PC-9 (cell line): Measurements from ENCODE around the gene TPI1. TPM values are rescaled to one million over a fixed set of nuclear protein-coding genes. Genes with fewer than 3 reads are reported as not detected.
"Not testable (repeated sequence)": the region's sequence is repeated elsewhere in the genome, so short reads cannot be mapped to it uniquely, and the experiment has no call there.

ENCODE experiments used
- BruUV-seq: library from RNA; stranded (reverse); fragments of 400-500 nt; replicated peaks from 2 replicates; lab custom pipeline; 2021; lab: Mats Ljungman, UMichigan
- CTCF ChIA-PET: fragments of 300-600 bp; sonication (Branson Sonifier 250); formaldehyde crosslinking; loops from one replicate; lab custom pipeline; 2022; ENCODE audit warnings: antibody characterized with exemption; lab: Charles Lee
- POLR2A ChIA-PET: fragments of 300-600 bp; sonication (Branson Sonifier 250); formaldehyde crosslinking; loops from one replicate; lab custom pipeline; 2022; ENCODE audit warnings: antibody characterized with exemption; ENCODE audit not compliant: unreplicated experiment; lab: Charles Lee
- DNase-seq, 2 experiments: peaks; one replicate each; pipeline versions ENCODE4 v3.0.0 to v3.0.0-alpha.2; 2015 to 2022; ENCODE audit warnings: mixed read lengths in 1 of 2
- H2AFZ ChIP-seq: fragments of 200-600 bp; sonication (generic); 2 replicates; pipeline ENCODE4 v1.8.1; 2017; ENCODE audit warnings: antibody characterized with exemption
- H3F3A ChIP-seq: fragments of 200-600 bp; sonication (generic); 2 replicates; pipeline ENCODE4 v1.8.1; 2017; ENCODE audit warnings: antibody characterized with exemption, mild to moderate bottlenecking, low read depth; ENCODE audit not compliant: insufficient read depth
- H3K27ac ChIP-seq: fragments of 200-600 bp; sonication (generic); 2 replicates; pipeline ENCODE4 v1.6.1; 2016; ENCODE audit warnings: mixed run types
- H3K27me3 ChIP-seq: fragments of 200-600 bp; sonication (generic); 2 replicates; pipeline ENCODE4 v1.6.1; 2016; ENCODE audit warnings: low read depth, mixed run types; ENCODE audit not compliant: insufficient read depth
- H3K36me3 ChIP-seq: fragments of 200-600 bp; sonication (generic); 2 replicates; pipeline ENCODE4 v1.6.1; 2016; ENCODE audit warnings: low read depth, mixed run types
- H3K4me1 ChIP-seq: fragments of 200-600 bp; sonication (generic); replicated peaks from 2 replicates; pipeline ENCODE4 v1.6.1; 2016; ENCODE audit warnings: mixed run types; ENCODE audit not compliant: insufficient read depth
- H3K4me2 ChIP-seq: fragments of 200-600 bp; sonication (generic); 2 replicates; pipeline ENCODE4 v1.6.1; 2017; ENCODE audit warnings: mixed run types
- H3K4me3 ChIP-seq: fragments of 200-600 bp; sonication (generic); 2 replicates; pipeline ENCODE4 v1.6.1; 2016; ENCODE audit warnings: mixed run types
- H3K79me2 ChIP-seq: fragments of 200-600 bp; sonication (generic); 2 replicates; pipeline ENCODE4 v1.6.1; 2017; ENCODE audit warnings: low read depth, mixed run types
- H3K9me2 ChIP-seq: fragments of 200-600 bp; sonication (generic); 2 replicates; pipeline ENCODE4 v1.8.1; 2017; ENCODE audit warnings: mild to moderate bottlenecking; ENCODE audit not compliant: insufficient read depth
- H3K9me3 ChIP-seq: fragments of 200-600 bp; sonication (generic); 2 replicates; pipeline ENCODE4 v1.8.1; 2016; ENCODE audit warnings: low read depth; ENCODE audit not compliant: insufficient read depth
- H4K20me1 ChIP-seq: fragments of 200-600 bp; sonication (generic); 2 replicates; pipeline ENCODE4 v1.8.1; 2017; ENCODE audit not compliant: insufficient read depth
- CTCF ChIP-seq: fragments of 200-600 bp; sonication (generic); conservative IDR thresholded peaks from 2 replicates; pipeline ENCODE4 v1.6.1; 2017; ENCODE audit warnings: mixed run types, antibody characterized with exemption, mild to moderate bottlenecking, moderate library complexity
- EZH2 ChIP-seq: fragments of 200-600 bp; sonication (generic); IDR thresholded peaks from 2 replicates; pipeline ENCODE4 v1.8.0; 2017; ENCODE audit warnings: antibody characterized with exemption, low read depth
- intact Hi-C: fragments of 100-400 bp; cut with micrococcal nuclease; formaldehyde crosslinking; loops from one replicate; pipeline ENCODE4 v1.10.0; 2022; ENCODE audit not compliant: unreplicated experiment
- total RNA-seq: library from RNA; stranded (reverse); gene quantifications from 2 replicates; pipeline ENCODE4 v1.2.3, GENCODE V29; 2021

The TPI1 gene
- total RNA-seq, 1 experiment from 2014 or later: 1,199 TPM

- no peaks in the 10 kb centered on the region for H3K79me2 ChIP-seq
- TF ChIP-seq CTCF (no peak), EZH2 (no peak)
- H2AFZ ChIP-seq: no peak overlapping the region
- peaks cover 15% of the 10 kb centered on the region for H3K4me1 ChIP-seq
- DNase-seq: no peak
- H3K27me3 ChIP-seq: no peaks in the 10 kb centered on the region
- H3K27ac ChIP-seq: no peak overlapping the region
- BruUV-seq: no TSS peak
- ChIA-PET POLR2A (no interaction called here), CTCF (interaction anchor here (0.6 to 1.1 kb wide), 2 partner anchors 18 to 198 kb away, joined by 5 to 8 read pairs; partner anchors contain the start of gene ZNF384)
- no peaks in the 10 kb centered on the region for H3K9me3 ChIP-seq
- intact Hi-C loops: no loop called here
- H3K36me3 ChIP-seq: no peaks in the 10 kb centered on the region
- no peak overlapping the region for H3K4me3 ChIP-seq
- H3K4me2 ChIP-seq: no peak overlapping the region
- no peaks in the 10 kb centered on the region for H4K20me1 ChIP-seq
- peaks cover 12% of the 10 kb centered on the region; the same call in 1 of the 2 replicates for H3F3A ChIP-seq
- no peaks in the 10 kb centered on the region for H3K9me2 ChIP-seq
Observed at GRCh38 chr12:6887460-6887859, 20.1 kb downstream of the TPI1 start.

- Histone ChIP-seq H4K20me1 (no peaks in the 10 kb centered on the region), H3K4me1 (peaks cover 15% of the 10 kb centered on the region), H3K79me2 (no peaks in the 10 kb centered on the region), H3K4me3 (no peak overlapping the region), H3K9me2 (no peaks in the 10 kb centered on the region), H3K27me3 (no peaks in the 10 kb centered on the region), H3F3A (peaks cover 12% of the 10 kb centered on the region; the same call in 1 of the 2 replicates), H3K9me3 (no peaks in the 10 kb centered on the region), H3K36me3 (no peaks in the 10 kb centered on the region), H3K27ac (no peak overlapping the region), H3K4me2 (no peak overlapping the region), H2AFZ (no peak overlapping the region)
- ChIA-PET CTCF (no interaction called here), POLR2A (interaction anchor here (0.6 kb wide), 1 partner anchor 14 kb away, joined by 3 read pairs; no protein-coding TSS in a partner anchor)
- no TSS peak for BruUV-seq
- DNase-seq: no peak
- intact Hi-C loops: no loop called here
- TF ChIP-seq CTCF (no peak), EZH2 (no peak)
Observed at GRCh38 chr12:6888360-6888759, 21.0 kb downstream of the TPI1 start.

GRCh38 chr12:6888794-6889193, 21.5 kb downstream of the TPI1 start:
- ChIA-PET CTCF (interaction anchor here (1.2 kb wide), 1 partner anchor 16 kb away, joined by 4 read pairs; the partner anchor contains the start of gene SPSB2), POLR2A (interaction anchor here (0.6 kb wide), 1 partner anchor 281 kb away, joined by 48 read pairs; no protein-coding TSS in a partner anchor)
- DNase-seq, H3K4me2 ChIP-seq, intact Hi-C loops, H4K20me1 ChIP-seq, H3K27me3 ChIP-seq, H3K9me3 ChIP-seq, H3K27ac ChIP-seq, BruUV-seq, H3K36me3 ChIP-seq, H3K79me2 ChIP-seq, H3K9me2 ChIP-seq, H3K4me3 ChIP-seq, H2AFZ ChIP-seq: not testable (repeated sequence)
- peaks cover 12% of the 10 kb centered on the region; the same call in 1 of the 2 replicates for H3F3A ChIP-seq
- peaks cover 15% of the 10 kb centered on the region for H3K4me1 ChIP-seq

GRCh38 chr12:6889775-6890573, 22.6 kb downstream of the TPI1 start:
- Histone ChIP-seq H3F3A (peaks cover 12% of the 10 kb centered on the region; the same call in 1 of the 2 replicates), H3K4me3 (peak overlapping the region; percentile 56), H3K4me1 (peaks cover 15% of the 10 kb centered on the region), H3K4me2 (peak overlapping the region; percentile 80), H3K27ac (peak overlapping the region; percentile 90), H2AFZ (peak overlapping the region; percentile 84; the same call in 1 of the 2 replicates)
- H4K20me1 ChIP-seq, H3K9me3 ChIP-seq, H3K79me2 ChIP-seq, DNase-seq, H3K9me2 ChIP-seq, H3K27me3 ChIP-seq, intact Hi-C loops, BruUV-seq, H3K36me3 ChIP-seq, POLR2A ChIA-PET: not testable (repeated sequence)
- CTCF ChIA-PET: interaction anchor here (1.2 kb wide), 1 partner anchor 17 kb away, joined by 4 read pairs; the partner anchor contains the start of gene SPSB2
